Progenitor cell of endocrine pancreas (in vitro differentiated cells): ENCODE data around the gene ADARB2. TPM values are rescaled to one million over a fixed set of nuclear protein-coding genes. Genes with fewer than 3 reads are reported as not detected.

Experiments used
- DNase-seq: peaks from one replicate; pipeline ENCODE4 v3.0.0; 2021; ENCODE audit warnings: low spot score; ENCODE audit not compliant: unreplicated experiment
- H3K27ac Mint-ChIP-seq: 2 replicates; pipeline ENCODE4 v1.8.0; 2021; ENCODE audit warnings: mild to moderate bottlenecking, moderate library complexity, mixed read lengths
- H3K27me3 Mint-ChIP-seq: 2 replicates; pipeline ENCODE4 v1.8.0; 2021; ENCODE audit warnings: mixed read lengths
- H3K36me3 Mint-ChIP-seq: 2 replicates; pipeline ENCODE4 v1.8.0; 2022; ENCODE audit warnings: mixed read lengths; ENCODE audit not compliant: insufficient read depth
- H3K4me1 Mint-ChIP-seq: 2 replicates; pipeline ENCODE4 v1.8.0; 2021; ENCODE audit warnings: low read depth, mixed read lengths
- H3K4me3 Mint-ChIP-seq: 2 replicates; pipeline ENCODE4 v1.8.0; 2021; ENCODE audit warnings: low read depth, mild to moderate bottlenecking, moderate library complexity, mixed read lengths
- H3K9me3 Mint-ChIP-seq: 2 replicates; pipeline ENCODE4 v1.8.0; 2021; ENCODE audit warnings: low read depth, mixed read lengths
- CTCF ChIP-seq: fragments of 200-600 bp; sonication (generic); IDR thresholded peaks from one replicate; pipeline ENCODE4 v1.5.0; 2021; ENCODE audit warnings: antibody characterized with exemption, mild to moderate bottlenecking; ENCODE audit not compliant: unreplicated experiment
- total RNA-seq: library from RNA; stranded (reverse); gene quantifications from 2 replicates; pipeline ENCODE4 v1.2.1, GENCODE V29; 2021

ADARB2 gene
- total RNA-seq, 1 donor from 2014 or later, result 1.3 TPM

- H3K27ac Mint-ChIP-seq, result no peak overlapping the region
- H3K9me3 Mint-ChIP-seq, result no peaks in the 10 kb centered on the region
- no peaks in the 10 kb centered on the region for H3K27me3 Mint-ChIP-seq
- TF ChIP-seq CTCF, result no peak
- no peak overlapping the region for H3K4me3 Mint-ChIP-seq
- no peaks in the 10 kb centered on the region for H3K36me3 Mint-ChIP-seq
- no peak for DNase-seq
- no peaks in the 10 kb centered on the region for H3K4me1 Mint-ChIP-seq
These were observed 204.7 kb downstream of the ADARB2 start for GRCh38 chr10:1532636-1533035.

DNA sequence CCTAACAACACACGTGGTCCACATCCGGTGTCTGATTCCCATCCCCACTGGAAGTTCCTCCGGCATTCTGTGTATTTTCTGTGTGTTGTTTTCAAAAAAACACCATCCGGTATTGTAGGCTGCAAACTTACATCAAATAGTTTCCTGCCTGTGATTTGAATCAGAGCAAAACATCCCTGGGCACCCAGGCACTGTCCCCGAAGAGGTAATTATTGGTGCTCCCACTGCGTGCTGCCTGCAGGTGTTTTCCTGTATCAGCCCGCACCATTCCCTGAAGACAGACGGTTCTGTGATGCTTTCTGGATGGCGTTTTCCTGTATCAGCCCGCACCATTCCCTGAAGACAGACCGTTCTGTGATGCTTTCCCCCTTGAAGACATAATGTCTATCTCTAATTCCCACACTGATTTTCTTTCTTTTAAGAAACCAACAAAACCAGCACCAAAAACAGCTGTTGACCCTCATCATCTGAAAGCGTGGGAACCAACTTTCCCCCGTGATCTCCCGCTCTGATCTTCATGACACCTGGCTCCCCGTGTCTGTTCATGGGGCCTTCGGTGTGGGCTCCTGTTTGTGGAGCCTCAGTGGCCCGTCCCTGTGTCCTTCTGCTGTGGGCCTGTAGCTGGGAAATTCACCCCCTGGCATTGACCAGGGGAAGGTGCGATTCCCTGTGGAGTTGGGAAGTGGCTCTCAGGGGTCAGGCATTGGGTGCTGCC, 205.3 kb downstream of the ADARB2 start:
- H3K4me1 Mint-ChIP-seq, result no peaks in the 10 kb centered on the region
- no peak for TF ChIP-seq CTCF
- peaks cover 3% of the 10 kb centered on the region for H3K27me3 Mint-ChIP-seq
- no peaks in the 10 kb centered on the region for H3K36me3 Mint-ChIP-seq
- H3K4me3 Mint-ChIP-seq, result no peak overlapping the region
- H3K9me3 Mint-ChIP-seq, result no peaks in the 10 kb centered on the region
- H3K27ac Mint-ChIP-seq, result no peak overlapping the region
- no peak for DNase-seq

DNA sequence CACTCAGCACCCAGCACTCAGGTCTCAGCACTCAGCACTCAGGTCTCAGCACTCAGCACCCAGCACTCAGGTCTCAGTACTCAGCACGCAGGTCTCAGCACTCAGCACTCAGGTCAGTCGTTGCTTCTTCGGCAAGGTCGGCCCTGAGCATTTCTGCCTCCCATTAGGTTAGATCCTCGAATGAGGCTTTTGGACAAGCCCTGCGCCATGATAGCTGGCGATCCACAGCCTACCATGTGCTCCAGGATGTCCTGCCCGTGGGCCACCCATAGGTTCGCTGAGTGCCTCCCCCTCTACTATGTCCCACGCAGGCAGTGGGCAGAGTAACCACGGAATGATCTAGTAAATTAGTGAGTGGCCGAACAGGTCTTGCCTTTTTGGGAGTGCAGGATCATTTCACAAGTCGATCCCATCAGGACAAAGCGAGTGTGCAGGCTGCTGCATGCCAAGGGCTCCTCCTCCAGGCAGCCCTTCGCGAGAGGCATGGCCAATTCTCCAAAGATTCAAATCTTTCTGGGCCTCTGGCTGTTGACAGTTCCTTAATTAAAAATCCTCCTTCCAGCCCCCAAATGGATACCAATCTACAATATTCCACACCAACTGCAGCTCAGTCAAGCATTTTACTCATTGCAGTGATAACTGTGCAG, 206.3 kb downstream of the ADARB2 start:
- H3K27ac Mint-ChIP-seq, result no peak overlapping the region
- no peak for DNase-seq
- no peaks in the 10 kb centered on the region for H3K9me3 Mint-ChIP-seq
- no peak overlapping the region for H3K4me3 Mint-ChIP-seq
- TF ChIP-seq CTCF, result no peak
- H3K4me1 Mint-ChIP-seq, result no peaks in the 10 kb centered on the region
- peaks cover 3% of the 10 kb centered on the region for H3K27me3 Mint-ChIP-seq
- no peaks in the 10 kb centered on the region for H3K36me3 Mint-ChIP-seq

DNA sequence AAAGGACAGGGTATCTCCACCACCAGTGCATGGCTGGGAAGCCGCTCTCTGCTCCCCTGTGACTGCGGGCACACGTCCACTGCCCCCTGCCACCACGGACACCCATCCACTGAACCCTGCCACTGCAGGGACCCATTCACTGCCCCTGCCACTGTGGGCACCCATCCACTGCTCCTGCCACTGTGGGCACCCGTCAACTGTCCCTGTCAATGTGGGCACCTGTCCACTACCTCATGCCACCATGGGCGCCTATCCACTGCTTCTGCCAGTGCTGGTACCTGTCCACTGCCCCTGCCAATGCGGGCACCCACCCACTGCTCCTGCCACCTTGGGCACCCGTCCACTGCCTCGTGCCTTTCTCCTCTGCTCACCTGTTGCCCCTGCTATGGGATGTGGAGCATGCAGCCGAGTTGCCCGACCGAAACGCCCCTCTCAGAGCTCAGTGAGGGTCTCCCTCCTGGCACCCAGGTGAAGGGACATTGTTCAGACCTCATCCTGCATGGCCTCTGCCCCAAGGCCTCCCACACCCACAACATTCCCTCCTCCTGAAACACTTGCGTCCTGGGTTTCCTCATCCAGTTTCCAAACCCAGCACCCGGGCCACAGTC, 207.4 kb downstream of the ADARB2 start:
- DNase-seq, result no peak
- Mint-ChIP-seq H3K4me3 (no peak overlapping the region), H3K27me3 (peaks cover 3% of the 10 kb centered on the region), H3K27ac (no peak overlapping the region), H3K9me3 (no peaks in the 10 kb centered on the region), H3K4me1 (no peaks in the 10 kb centered on the region), H3K36me3 (no peaks in the 10 kb centered on the region)
- TF ChIP-seq CTCF, result no peak

DNA sequence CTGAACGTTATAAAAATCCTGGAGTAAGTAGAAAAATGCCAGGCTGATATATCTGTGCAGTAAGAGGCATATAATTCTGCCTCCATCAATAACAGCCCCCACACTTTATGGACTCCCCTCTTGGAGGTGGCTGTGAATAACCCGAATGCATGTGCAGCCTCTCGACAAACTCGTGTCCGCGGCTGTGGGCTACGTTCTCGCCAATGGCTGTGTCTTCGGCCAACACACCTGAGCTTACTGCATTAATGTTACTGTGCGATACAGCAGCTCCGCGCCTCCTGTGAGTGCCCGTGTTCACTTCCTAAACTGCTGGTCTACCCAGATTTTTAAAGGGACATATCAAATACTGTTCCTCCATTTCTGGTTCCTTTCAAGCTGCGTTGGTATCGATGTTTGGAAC, 209.4 kb downstream of the ADARB2 start:
- no peak overlapping the region for H3K4me3 Mint-ChIP-seq
- peaks cover 5% of the 10 kb centered on the region for H3K4me1 Mint-ChIP-seq
- DNase-seq, result no peak
- TF ChIP-seq CTCF, result no peak
- H3K27ac Mint-ChIP-seq, result no peak overlapping the region
- H3K9me3 Mint-ChIP-seq, result no peaks in the 10 kb centered on the region
- H3K27me3 Mint-ChIP-seq, result peaks cover 3% of the 10 kb centered on the region
- no peaks in the 10 kb centered on the region for H3K36me3 Mint-ChIP-seq
